ENCODE data around the gene NFKBIE. TPM values are rescaled to one million over a fixed set of nuclear protein-coding genes. Genes with fewer than 3 reads are reported as not detected.
A peak's percentile ranks its signal among the peaks of the same experiment; 100 is the strongest.

The NFKBIE gene
- total and polyA plus RNA-seq, 9 of the 15 experiments (the other 6 are each of a cell fraction or from before 2014, with no cell fraction given), result 2.1 to 16.4 (median 11.7) TPM

DNA sequence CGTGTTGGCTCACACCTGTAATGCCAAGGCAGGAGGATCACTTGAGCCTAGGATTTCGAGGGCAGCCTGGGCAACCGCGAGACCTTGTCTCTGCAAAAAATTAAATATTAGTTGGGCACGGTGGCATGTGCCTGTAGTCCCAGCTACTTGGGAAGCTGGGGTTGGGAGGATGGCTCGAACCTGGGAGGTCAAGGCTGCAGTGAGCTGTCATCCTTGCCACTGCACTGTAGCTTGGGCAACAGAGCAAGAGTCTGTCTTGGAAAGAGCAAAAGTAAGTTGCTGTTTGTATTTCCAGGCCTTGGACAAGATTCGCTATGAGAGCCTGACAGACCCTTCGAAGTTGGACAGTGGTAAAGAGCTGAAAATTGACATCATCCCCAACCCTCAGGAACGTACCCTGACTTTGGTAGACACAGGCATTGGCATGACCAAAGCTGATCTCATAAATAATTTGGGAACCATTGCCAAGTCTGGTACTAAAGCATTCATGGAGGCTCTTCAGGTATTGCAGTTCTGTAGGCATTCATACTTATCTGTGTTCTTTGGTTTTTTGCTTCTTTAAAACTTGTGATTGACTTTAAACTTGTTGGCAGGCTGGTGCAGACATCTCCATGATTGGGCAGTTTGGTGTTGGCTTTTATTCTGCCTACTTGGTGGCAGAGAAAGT, 16.1 kb downstream of the NFKBIE start:
- H3K79me2 ChIP-seq (ENCODE audit: control insufficient read depth, insufficient read depth, low read length), result peaks cover 61% of the 10 kb centered on the region
- no peak for DNase-seq (ENCODE audit: extremely low read depth in 1 of 4, low spot score in 3 of 4)
- peaks cover 72% of the 10 kb centered on the region for H3K36me3 ChIP-seq (ENCODE audit: control insufficient read depth, insufficient read depth, low read length)
- ChIA-PET CTCF (ENCODE audit: low intra/inter-chr PET ratio) (no interaction called here), POLR2A (interaction anchor here (0.6 to 7.4 kb wide), 15 partner anchors 7 to 1198 kb away, joined by 3 to 144 read pairs (median 4); partner anchors contain the start of genes MYMX, NFKBIE, SLC29A1 and SLC35B2)
- in situ Hi-C loops (cut with MboI) (no loop called here), intact Hi-C loops (cut with micrococcal nuclease) (no loop called here)
- peaks cover 69% of the 10 kb centered on the region for H4K20me1 ChIP-seq (replicated peaks; ENCODE audit: control insufficient read depth, insufficient read depth, low read length)
- H3K4me3 ChIP-seq, result peak overlapping the region; percentile 94; the same call in 1 of the 2 replicates
- peak overlapping the region; percentile 98 for H3K27ac ChIP-seq (ENCODE audit: extremely low read depth, low read depth, low read length)
- H3K9me1 ChIP-seq (ENCODE audit: control insufficient read depth, insufficient read depth, low read length), result peaks cover 16% of the 10 kb centered on the region
- no peaks in the 10 kb centered on the region for H3K27me3 ChIP-seq (ENCODE audit: control insufficient read depth in 2 of 2, insufficient read depth in 2 of 2, low read length in 2 of 2)
- ATAC-seq, result no peak
- H3K9me3 ChIP-seq (replicated peaks; ENCODE audit: control insufficient read depth, insufficient read depth, low read depth, low read length), result no peaks in the 10 kb centered on the region
- H2AFZ ChIP-seq (ENCODE audit: low read depth, low read length), result no peak overlapping the region
- WGBS (ENCODE audit: insufficient coverage, low coverage, missing lambda C conversion rate), result 62% methylated on average over 9 of the region's 9 CpGs
- FAIRE-seq, result no peak
- peaks cover 25 to 42% of the 10 kb centered on the region in 2 experiments for H3K4me1 ChIP-seq (replicated peaks in 1 of 2; ENCODE audit: control insufficient read depth in 2 of 2, insufficient read depth in 2 of 2, low read length in 2 of 2)
- BruUV-seq (replicated peaks), result no TSS peak
- H3K9ac ChIP-seq (ENCODE audit: insufficient read depth in 1 of 2, low read depth in 2 of 2, low read length in 2 of 2), result peak overlapping the region; percentile 85 to 100
- H3K4me2 ChIP-seq (ENCODE audit: insufficient read depth, low read length), result peak overlapping the region; percentile 99
- TF ChIP-seq NFIC (IDR thresholded peaks at IDR 0.05), result no peak
- TF ChIP-seq NCOA6 (IDR thresholded peaks at IDR 0.05), result no peak
- TF ChIP-seq CBX8 (IDR thresholded peaks at IDR 0.05; ENCODE audit: borderline replicate concordance, extremely low read depth, low read depth, low read length, poor library complexity, severe bottlenecking), result no peak
- no peak for TF ChIP-seq ZNF217 (CRISPR knock-in tag; IDR thresholded peaks at IDR 0.05)
- no peak for TF ChIP-seq ZFP36 (IDR thresholded peaks at IDR 0.05; ENCODE audit: low read depth, low read length, partially characterized antibody)
- TF ChIP-seq TFAP4 (CRISPR knock-in tag; IDR thresholded peaks at IDR 0.05; ENCODE audit: borderline replicate concordance), result peak; percentile 35; the same call in 1 of the 2 replicates
- TF ChIP-seq CHD4 (IDR thresholded peaks at IDR 0.05; ENCODE audit: insufficient read depth, insufficient replicate concordance, low read depth, low read length, poor library complexity, severe bottlenecking), result no peak
- TF ChIP-seq RAD51 (IDR thresholded peaks at IDR 0.05; ENCODE audit: borderline replicate concordance, low read depth), result no peak
- TF ChIP-seq ZBTB1 (CRISPR knock-in tag; IDR thresholded peaks at IDR 0.05; ENCODE audit: borderline replicate concordance, low read depth), result no peak
- TF ChIP-seq ZBTB17 (CRISPR knock-in tag; IDR thresholded peaks at IDR 0.05), result no peak
- no peak for TF ChIP-seq ESRRB (CRISPR knock-in tag; IDR thresholded peaks at IDR 0.05; ENCODE audit: borderline replicate concordance)
- TF ChIP-seq HIVEP1 (CRISPR knock-in tag; IDR thresholded peaks at IDR 0.05), result no peak
- no peak for TF ChIP-seq NCOA2 (IDR thresholded peaks at IDR 0.05; ENCODE audit: partially characterized antibody in 2 of 2)
- TF ChIP-seq ASH1L (IDR thresholded peaks at IDR 0.05; ENCODE audit: borderline replicate concordance, low read depth, partially characterized antibody), result no peak
- no peak for TF ChIP-seq ATF6 (CRISPR knock-in tag; IDR thresholded peaks at IDR 0.05)
